Measurements from ENCODE around the gene SLC7A1.

Gene SLC7A1

GRCh38 chr13:29534083-29534482, 61.4 kb downstream of the SLC7A1 start:
- Histone ChIP-seq H3K9me3 (replicated peaks in 1 of 2; ENCODE audit: control insufficient read depth in 2 of 2, insufficient read depth in 1 of 2, low read depth in 1 of 2, low read length in 2 of 2) (no peaks in the 10 kb centered on the region), H3K36me3 (replicated peaks in 1 of 2; ENCODE audit: control insufficient read depth in 2 of 2, insufficient read depth in 2 of 2, low read length in 2 of 2) (peaks cover 12 to 75% of the 10 kb centered on the region in 2 donors), H3K23ac (ENCODE audit: low read depth, low read length, poor library complexity) (no peak overlapping the region), H2BK15ac (ENCODE audit: low read length) (no peak overlapping the region), H2BK5ac (ENCODE audit: low read length) (no peak overlapping the region), H3K4me2 (ENCODE audit: insufficient read depth, low read length, poor library complexity, severe bottlenecking) (no peak overlapping the region), H2BK12ac (ENCODE audit: low read length) (no peak overlapping the region), H3K27me3 (ENCODE audit: control insufficient read depth in 3 of 3, insufficient read depth in 3 of 3, low read depth in 1 of 3, low read length in 3 of 3) (no peaks in the 10 kb centered on the region), H3K9ac (ENCODE audit: low read depth, low read length, poor library complexity) (no peak overlapping the region), H4K8ac (ENCODE audit: low read depth, low read length) (no peak overlapping the region), H4K91ac (ENCODE audit: low read depth, low read length, poor library complexity) (no peak overlapping the region), H3K4me1 (ENCODE audit: control insufficient read depth in 2 of 2, insufficient read depth in 1 of 2, low read depth in 1 of 2, low read length in 2 of 2) (no peaks in the 10 kb centered on the region), H2AK5ac (ENCODE audit: low read depth, low read length) (no peak overlapping the region), H3K14ac (ENCODE audit: low read length) (no peak overlapping the region), H3K4ac (ENCODE audit: low read length) (no peak overlapping the region), H3K27ac (replicated peaks; ENCODE audit: low read length) (no peak overlapping the region), H3K4me3 (ENCODE audit: low read length in 2 of 2) (no peak overlapping the region), H2AFZ (ENCODE audit: low read length) (no peak overlapping the region), H3K79me1 (ENCODE audit: low read depth, low read length) (peaks cover 5% of the 10 kb centered on the region), H2BK120ac (ENCODE audit: low read depth, low read length) (no peak overlapping the region), H3K18ac (ENCODE audit: low read length) (no peak overlapping the region)
- no CpG with 5 or more reads among the region's 4 CpGs for WGBS, 2 donors (ENCODE audit: extremely low coverage in 2 of 2, insufficient read length in 2 of 2, insufficient replicate concordance in 1 of 2)
- DNase-seq (ENCODE audit: low spot score): no peak

- Histone ChIP-seq H3K4ac (ENCODE audit: low read length) (no peak overlapping the region), H2AK5ac (ENCODE audit: low read depth, low read length) (no peak overlapping the region), H2BK15ac (ENCODE audit: low read length) (no peak overlapping the region), H3K9me3 (replicated peaks in 1 of 2; ENCODE audit: control insufficient read depth in 2 of 2, insufficient read depth in 1 of 2, low read depth in 1 of 2, low read length in 2 of 2) (no peaks in the 10 kb centered on the region), H3K14ac (ENCODE audit: low read length) (no peak overlapping the region), H3K23ac (ENCODE audit: low read depth, low read length, poor library complexity) (no peak overlapping the region), H3K27ac (replicated peaks; ENCODE audit: low read length) (no peak overlapping the region), H3K36me3 (replicated peaks in 1 of 2; ENCODE audit: control insufficient read depth in 2 of 2, insufficient read depth in 2 of 2, low read length in 2 of 2) (peaks cover 14 to 88% of the 10 kb centered on the region in 2 donors), H3K4me3 (ENCODE audit: low read length in 2 of 2) (no peak overlapping the region), H3K27me3 (ENCODE audit: control insufficient read depth in 3 of 3, insufficient read depth in 3 of 3, low read depth in 1 of 3, low read length in 3 of 3) (no peaks in the 10 kb centered on the region), H2AFZ (ENCODE audit: low read length) (no peak overlapping the region), H4K91ac (ENCODE audit: low read depth, low read length, poor library complexity) (no peak overlapping the region), H2BK12ac (ENCODE audit: low read length) (no peak overlapping the region), H3K18ac (ENCODE audit: low read length) (no peak overlapping the region), H3K9ac (ENCODE audit: low read depth, low read length, poor library complexity) (no peak overlapping the region), H4K8ac (ENCODE audit: low read depth, low read length) (no peak overlapping the region), H3K4me1 (ENCODE audit: control insufficient read depth in 2 of 2, insufficient read depth in 1 of 2, low read depth in 1 of 2, low read length in 2 of 2) (no peaks in the 10 kb centered on the region), H3K79me1 (ENCODE audit: low read depth, low read length) (peaks cover 5% of the 10 kb centered on the region), H3K4me2 (ENCODE audit: insufficient read depth, low read length, poor library complexity, severe bottlenecking) (no peak overlapping the region), H2BK120ac (ENCODE audit: low read depth, low read length) (no peak overlapping the region), H2BK5ac (ENCODE audit: low read length) (no peak overlapping the region)
- no CpG with 5 or more reads among the region's 17 CpGs for WGBS, 2 donors (ENCODE audit: extremely low coverage in 2 of 2, insufficient read length in 2 of 2, insufficient replicate concordance in 1 of 2)
- no peak for DNase-seq (ENCODE audit: low spot score)
Observed at GRCh38 chr13:29532821-29533220, 62.7 kb downstream of the SLC7A1 start.

DNA sequence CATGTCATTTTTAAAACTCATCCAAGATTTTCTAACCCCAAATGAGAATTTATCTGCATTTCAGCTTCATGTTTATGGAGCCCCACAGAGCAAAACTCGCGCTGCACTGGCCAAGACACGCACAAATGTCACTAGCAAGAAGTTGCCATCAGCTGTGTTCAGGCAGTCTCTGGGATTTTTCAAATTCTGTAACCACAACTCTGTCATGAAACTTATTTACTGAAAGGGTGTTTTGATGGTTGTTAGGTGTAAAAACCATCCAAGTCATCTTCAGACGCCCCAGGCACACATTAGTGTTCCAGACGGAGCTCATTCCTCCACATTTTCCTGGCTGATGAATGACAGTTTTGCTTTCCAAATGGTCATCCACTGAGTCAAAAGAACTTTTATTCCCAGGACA, 63.4 kb downstream of the SLC7A1 start:
- Histone ChIP-seq H3K4me2 (ENCODE audit: insufficient read depth, low read length, poor library complexity, severe bottlenecking) (no peak overlapping the region), H3K36me3 (replicated peaks in 1 of 2; ENCODE audit: control insufficient read depth in 2 of 2, insufficient read depth in 2 of 2, low read length in 2 of 2) (peaks cover 15 to 93% of the 10 kb centered on the region in 2 donors), H3K27me3 (ENCODE audit: control insufficient read depth in 3 of 3, insufficient read depth in 3 of 3, low read depth in 1 of 3, low read length in 3 of 3) (no peaks in the 10 kb centered on the region), H2AFZ (ENCODE audit: low read length) (no peak overlapping the region), H4K8ac (ENCODE audit: low read depth, low read length) (no peak overlapping the region), H2BK5ac (ENCODE audit: low read length) (no peak overlapping the region), H3K9ac (ENCODE audit: low read depth, low read length, poor library complexity) (no peak overlapping the region), H3K79me1 (ENCODE audit: low read depth, low read length) (peaks cover 3% of the 10 kb centered on the region), H3K18ac (ENCODE audit: low read length) (no peak overlapping the region), H3K4ac (ENCODE audit: low read length) (no peak overlapping the region), H3K27ac (replicated peaks; ENCODE audit: low read length) (no peak overlapping the region), H3K4me1 (ENCODE audit: control insufficient read depth in 2 of 2, insufficient read depth in 1 of 2, low read depth in 1 of 2, low read length in 2 of 2) (peaks cover 0 to 3% of the 10 kb centered on the region in 2 donors), H4K91ac (ENCODE audit: low read depth, low read length, poor library complexity) (no peak overlapping the region), H2BK12ac (ENCODE audit: low read length) (no peak overlapping the region), H3K9me3 (replicated peaks in 1 of 2; ENCODE audit: control insufficient read depth in 2 of 2, insufficient read depth in 1 of 2, low read depth in 1 of 2, low read length in 2 of 2) (no peaks in the 10 kb centered on the region), H3K4me3 (ENCODE audit: low read length in 2 of 2) (no peak overlapping the region), H2BK15ac (ENCODE audit: low read length) (no peak overlapping the region), H2AK5ac (ENCODE audit: low read depth, low read length) (no peak overlapping the region), H2BK120ac (ENCODE audit: low read depth, low read length) (no peak overlapping the region), H3K14ac (ENCODE audit: low read length) (no peak overlapping the region), H3K23ac (ENCODE audit: low read depth, low read length, poor library complexity) (no peak overlapping the region)
- DNase-seq (ENCODE audit: low spot score): no peak
- WGBS, 2 donors (ENCODE audit: extremely low coverage in 2 of 2, insufficient read length in 2 of 2, insufficient replicate concordance in 1 of 2): no CpG with 5 or more reads among the region's 5 CpGs

GRCh38 chr13:29530901-29531300, 64.6 kb downstream of the SLC7A1 start:
- Histone ChIP-seq H3K4me3 (ENCODE audit: low read length in 2 of 2) (no peak overlapping the region), H3K14ac (ENCODE audit: low read length) (no peak overlapping the region), H3K79me1 (ENCODE audit: low read depth, low read length) (peaks cover 3% of the 10 kb centered on the region), H2BK12ac (ENCODE audit: low read length) (no peak overlapping the region), H2BK15ac (ENCODE audit: low read length) (no peak overlapping the region), H3K36me3 (replicated peaks in 1 of 2; ENCODE audit: control insufficient read depth in 2 of 2, insufficient read depth in 2 of 2, low read length in 2 of 2) (peaks cover 16 to 93% of the 10 kb centered on the region in 2 donors), H4K91ac (ENCODE audit: low read depth, low read length, poor library complexity) (no peak overlapping the region), H2AFZ (ENCODE audit: low read length) (no peak overlapping the region), H3K4me2 (ENCODE audit: insufficient read depth, low read length, poor library complexity, severe bottlenecking) (no peak overlapping the region), H3K9me3 (replicated peaks in 1 of 2; ENCODE audit: control insufficient read depth in 2 of 2, insufficient read depth in 1 of 2, low read depth in 1 of 2, low read length in 2 of 2) (no peaks in the 10 kb centered on the region), H3K27ac (replicated peaks; ENCODE audit: low read length) (no peak overlapping the region), H3K9ac (ENCODE audit: low read depth, low read length, poor library complexity) (no peak overlapping the region), H3K23ac (ENCODE audit: low read depth, low read length, poor library complexity) (no peak overlapping the region), H3K27me3 (ENCODE audit: control insufficient read depth in 3 of 3, insufficient read depth in 3 of 3, low read depth in 1 of 3, low read length in 3 of 3) (no peaks in the 10 kb centered on the region), H2BK120ac (ENCODE audit: low read depth, low read length) (no peak overlapping the region), H4K8ac (ENCODE audit: low read depth, low read length) (no peak overlapping the region), H3K4me1 (ENCODE audit: control insufficient read depth in 2 of 2, insufficient read depth in 1 of 2, low read depth in 1 of 2, low read length in 2 of 2) (peaks cover 0 to 3% of the 10 kb centered on the region in 2 donors), H3K4ac (ENCODE audit: low read length) (no peak overlapping the region), H2AK5ac (ENCODE audit: low read depth, low read length) (no peak overlapping the region), H3K18ac (ENCODE audit: low read length) (no peak overlapping the region), H2BK5ac (ENCODE audit: low read length) (no peak overlapping the region)
- WGBS, 2 donors (ENCODE audit: extremely low coverage in 2 of 2, insufficient read length in 2 of 2, insufficient replicate concordance in 1 of 2): no CpG with 5 or more reads among the region's 5 CpGs
- no peak for DNase-seq (ENCODE audit: low spot score)
